Tibial artery (tissue), 4 donors: ENCODE measurements around the gene FBXO21.
"Not testable (repeated sequence)": the region's sequence is repeated elsewhere in the genome, so short reads cannot be mapped to it uniquely, and the experiment has no call there.

Source experiments
- DNase-seq, 2 donors: peaks; one replicate each; pipeline ENCODE4 v3.0.0-alpha.2; 2019
- H3K27ac ChIP-seq, 2 donors: fragments of 200-600 bp; sonication (generic) in 1 of 2; 1 replicate in 1 of 2; 2 replicates in 1 of 2; pipeline ENCODE4 v1.5.1; 2018 to 2019; ENCODE audit warnings: mild to moderate bottlenecking in 1 of 2
- H3K27me3 ChIP-seq, 2 donors: fragments of 200-600 bp; sonication (generic) in 1 of 2; one replicate each; pipeline versions ENCODE4 v1.5.1 to v1.6.0; 2016 to 2019
- H3K36me3 ChIP-seq, 3 donors: fragments of 200-600 bp; sonication (generic) in 2 of 3; one replicate each; pipeline ENCODE4 v1.5.1; 2016 to 2019; ENCODE audit warnings: mild to moderate bottlenecking in 2 of 3
- H3K4me1 ChIP-seq, 4 donors: fragments of 200-600 bp; sonication (generic) in 2 of 4; 1 replicate in 3 of 4; 2 replicates in 1 of 4; pipeline ENCODE4 v1.5.1; 2016 to 2019
- H3K4me3 ChIP-seq, 2 donors: fragments of 200-600 bp; sonication (generic) in 1 of 2; 1 replicate in 1 of 2; 2 replicates in 1 of 2; pipeline ENCODE4 v1.5.1; 2018 to 2019; ENCODE audit warnings: mild to moderate bottlenecking in 2 of 2
- H3K9me3 ChIP-seq, 3 donors: fragments of 200-600 bp; sonication (generic) in 1 of 3; one replicate each; pipeline ENCODE4 v1.5.1; 2016 to 2019
- CTCF ChIP-seq, 2 experiments: fragments of 200-600 bp in 1 of 2; fragments of 450-650 bp in 1 of 2; IDR thresholded peaks; one replicate each; pipeline ENCODE4 v1.5.1; 2017 to 2019; ENCODE audit warnings: antibody characterized with exemption in 2 of 2, mild to moderate bottlenecking in 1 of 2, moderate library complexity in 1 of 2
- intact Hi-C: fragments of 100-400 bp; cut with DNase I; formaldehyde crosslinking; loops from one replicate; pipeline ENCODE4 v1.15.0; 2023; ENCODE audit warnings: low total_unique reads

Gene FBXO21

DNA sequence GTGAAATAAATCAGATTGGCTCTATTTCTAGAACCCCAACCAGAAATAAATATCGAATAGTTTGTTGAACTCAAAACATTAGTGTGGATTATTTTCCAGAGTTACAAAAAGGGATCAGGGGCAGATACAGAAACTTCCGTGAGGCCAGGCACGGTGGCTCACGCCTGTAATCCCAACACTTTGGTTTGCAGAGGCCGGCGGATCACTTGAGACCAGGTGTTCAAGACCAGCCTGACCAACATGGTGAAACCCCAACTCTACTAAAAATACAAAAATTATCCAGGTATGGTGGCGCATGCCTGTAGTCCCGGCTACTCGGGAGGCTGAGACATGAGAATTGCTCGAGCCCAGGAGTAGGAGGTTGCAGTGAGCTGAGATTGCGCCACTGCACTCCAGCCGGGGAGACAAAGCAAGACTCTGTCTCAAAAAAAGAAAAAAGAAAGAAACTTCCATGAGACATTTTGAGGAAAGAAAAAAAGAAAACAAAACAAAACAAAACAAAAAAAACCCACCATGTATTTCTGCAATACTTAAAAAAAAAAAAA, 2.1 kb downstream of the FBXO21 start:
- no peak overlapping the region for H3K4me3 ChIP-seq
- no peak for DNase-seq
- H3K27me3 ChIP-seq, result no peaks in the 10 kb centered on the region
- intact Hi-C loops, result no loop called here
- peaks cover 0 to 16% (median 9%) of the 10 kb centered on the region in 4 donors for H3K4me1 ChIP-seq
- TF ChIP-seq CTCF (IDR thresholded peaks at IDR 0.05), result no peak
- peaks cover 28 to 41% (median 32%) of the 10 kb centered on the region in 3 donors for H3K36me3 ChIP-seq
- H3K27ac ChIP-seq, result no peak overlapping the region
- H3K9me3 ChIP-seq, result no peaks in the 10 kb centered on the region

DNA sequence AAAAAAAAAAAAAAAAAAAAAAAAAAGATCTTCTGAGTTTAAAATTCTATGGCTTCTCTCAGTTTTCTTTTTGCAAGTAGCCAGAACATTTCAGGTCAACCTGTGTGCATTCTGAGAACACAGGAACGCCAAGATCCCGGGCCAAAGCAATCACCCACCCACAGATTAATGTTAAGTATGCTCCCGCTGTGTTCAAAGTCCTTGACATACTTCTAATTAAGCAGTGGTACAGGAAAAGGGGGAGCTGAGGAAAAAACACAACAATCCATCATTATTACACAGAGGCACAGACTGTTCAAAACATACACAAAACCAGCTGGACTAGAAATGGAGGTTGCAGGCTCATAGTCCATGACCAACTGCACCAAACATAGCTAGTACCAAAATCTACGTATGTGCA, 2.8 kb downstream of the FBXO21 start:
- intact Hi-C loops, result no loop called here
- Histone ChIP-seq H3K27ac (no peak overlapping the region), H3K4me1 (peaks cover 0 to 16% (median 9%) of the 10 kb centered on the region in 4 donors), H3K9me3 (no peaks in the 10 kb centered on the region), H3K36me3 (peaks cover 32 to 49% (median 35%) of the 10 kb centered on the region in 3 donors), H3K27me3 (no peaks in the 10 kb centered on the region), H3K4me3 (no peak overlapping the region)
- no peak for TF ChIP-seq CTCF (IDR thresholded peaks at IDR 0.05)
- no peak for DNase-seq

DNA sequence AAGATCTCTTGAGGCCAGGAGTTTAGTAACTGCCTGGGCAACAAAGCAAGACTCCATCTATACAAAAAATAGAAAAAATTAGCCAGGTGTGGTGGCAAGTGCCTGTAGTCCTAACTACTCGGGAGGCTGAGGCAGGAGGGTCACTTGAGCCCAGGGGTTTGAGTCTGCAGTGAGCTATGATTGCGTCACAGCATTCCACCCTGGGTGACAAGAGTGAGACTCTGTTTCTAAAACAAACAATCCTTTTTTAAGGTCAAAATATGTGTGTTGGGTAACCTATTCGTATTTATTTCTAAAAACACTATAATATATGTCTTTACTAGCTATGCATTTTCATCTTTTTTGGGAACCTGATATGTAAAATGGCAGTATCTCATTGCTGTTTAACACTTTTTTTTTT, 7.4 kb downstream of the FBXO21 start:
- Histone ChIP-seq H3K36me3 (peaks cover 51 to 91% (median 55%) of the 10 kb centered on the region in 3 donors), H3K9me3 (no peaks in the 10 kb centered on the region), H3K4me3 (no peak overlapping the region), H3K27ac (no peak overlapping the region), H3K27me3 (no peaks in the 10 kb centered on the region), H3K4me1 (no peaks in the 10 kb centered on the region)
- TF ChIP-seq CTCF (IDR thresholded peaks at IDR 0.05), result no peak
- intact Hi-C loops, result no loop called here
- no peak for DNase-seq

DNA sequence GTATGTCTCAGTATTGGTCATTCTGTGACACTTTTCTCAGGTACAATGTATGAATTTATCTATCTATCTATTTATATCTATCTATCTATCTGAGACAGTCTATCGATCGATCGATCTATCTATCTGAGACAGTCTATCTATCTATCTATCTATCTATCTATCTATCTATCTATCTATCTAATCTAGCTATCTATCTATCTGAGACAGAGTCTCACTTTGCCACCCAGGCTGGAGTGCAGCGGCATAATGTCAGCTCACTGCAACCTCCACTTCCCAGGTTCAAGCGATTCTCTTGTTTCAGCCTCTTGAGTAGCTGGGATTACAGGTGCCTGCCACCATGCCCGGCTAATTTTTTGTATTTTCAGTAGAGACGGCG, 8.8 kb downstream of the FBXO21 start:
- H3K36me3 ChIP-seq, result peaks cover 55 to 91% (median 63%) of the 10 kb centered on the region in 3 donors
- H3K27ac ChIP-seq, H3K4me1 ChIP-seq, intact Hi-C loops, H3K9me3 ChIP-seq, H3K27me3 ChIP-seq, DNase-seq, H3K4me3 ChIP-seq: not testable (repeated sequence)

GRCh38 chr12:117180758-117181467, 9.4 kb downstream of the FBXO21 start:
- intact Hi-C loops, result no loop called here
- H3K27ac ChIP-seq, result no peak overlapping the region
- no peaks in the 10 kb centered on the region for H3K9me3 ChIP-seq
- TF ChIP-seq CTCF (IDR thresholded peaks at IDR 0.05), result no peak
- no peaks in the 10 kb centered on the region for H3K4me1 ChIP-seq
- no peak for DNase-seq
- H3K4me3 ChIP-seq, result no peak overlapping the region
- peaks cover 55 to 91% (median 64%) of the 10 kb centered on the region in 3 donors for H3K36me3 ChIP-seq
- no peaks in the 10 kb centered on the region for H3K27me3 ChIP-seq

- H3K4me1 ChIP-seq, result no peaks in the 10 kb centered on the region
- intact Hi-C loops, result no loop called here
- no peak for TF ChIP-seq CTCF (IDR thresholded peaks at IDR 0.05)
- no peak overlapping the region for H3K27ac ChIP-seq
- no peaks in the 10 kb centered on the region for H3K9me3 ChIP-seq
- H3K36me3 ChIP-seq, result peaks cover 58 to 94% (median 68%) of the 10 kb centered on the region in 3 donors
- DNase-seq, result no peak
- no peaks in the 10 kb centered on the region for H3K27me3 ChIP-seq
- no peak overlapping the region for H3K4me3 ChIP-seq
Measured at GRCh38 chr12:117178745-117179144, 11.5 kb downstream of the FBXO21 start.
